Thoracic aorta (tissue), 2 donors: ENCODE measurements around the gene LRRC9. TPM values are rescaled to one million over a fixed set of nuclear protein-coding genes. Genes with fewer than 3 reads are reported as not detected.

Source experiments
- ATAC-seq: fragments of 150-250 bp; one replicate; pipeline ENCODE4 v1.8.0; 2017; ENCODE audit warnings: low read depth; ENCODE audit not compliant: insufficient number of reproducible peaks, low FRiP score
- DNase-seq: peaks from one replicate; pipeline ENCODE4 v3.0.0-alpha.2; 2020; ENCODE audit warnings: low spot score
- H3K27ac ChIP-seq, 2 donors: fragments of 200-600 bp; sonication (generic); 1 replicate in 1 of 2; 2 replicates in 1 of 2; pipeline ENCODE4 v1.5.1; 2016; ENCODE audit warnings: mild to moderate bottlenecking in 2 of 2, moderate library complexity in 2 of 2
- H3K27me3 ChIP-seq: fragments of 200-600 bp; sonication (generic); replicated peaks from 2 replicates; pipeline ENCODE4 v1.6.0; 2016; ENCODE audit warnings: mild to moderate bottlenecking; ENCODE audit not compliant: insufficient read depth
- H3K36me3 ChIP-seq: fragments of 200-600 bp; sonication (generic); one replicate; pipeline ENCODE4 v1.5.1; 2016
- H3K4me1 ChIP-seq, 2 donors: fragments of 200-600 bp; sonication (generic); 1 replicate in 1 of 2; 2 replicates in 1 of 2; pipeline versions ENCODE4 v1.5.1 to v1.6.0; 2016; ENCODE audit warnings: low read depth in 2 of 2, mild to moderate bottlenecking in 1 of 2; ENCODE audit not compliant: control insufficient read depth in 1 of 2
- H3K4me3 ChIP-seq: fragments of 200-600 bp; sonication (generic); 2 replicates; pipeline ENCODE4 v1.5.1; 2016; ENCODE audit warnings: mild to moderate bottlenecking
- H3K9me3 ChIP-seq: fragments of 200-600 bp; sonication (generic); 2 replicates; pipeline ENCODE4 v1.5.1; 2016
- total RNA-seq, 2 donors: library from RNA; depleted of rRNA; stranded (reverse); fragments of >200 nt; gene quantifications; one replicate each; pipeline versions ENCODE4 v1.1.0 to v1.2.3, GENCODE V29; 2016
- TF ChIP-seq, protein P1 (sequence below): fragments of 200-600 bp; sonication (generic); IDR thresholded peaks from one replicate; pipeline ENCODE4 v1.5.1; 2019; ENCODE audit warnings: antibody characterized with exemption

The LRRC9 gene
- total RNA-seq, 2 donors from 2014 or later = not detected

DNA sequence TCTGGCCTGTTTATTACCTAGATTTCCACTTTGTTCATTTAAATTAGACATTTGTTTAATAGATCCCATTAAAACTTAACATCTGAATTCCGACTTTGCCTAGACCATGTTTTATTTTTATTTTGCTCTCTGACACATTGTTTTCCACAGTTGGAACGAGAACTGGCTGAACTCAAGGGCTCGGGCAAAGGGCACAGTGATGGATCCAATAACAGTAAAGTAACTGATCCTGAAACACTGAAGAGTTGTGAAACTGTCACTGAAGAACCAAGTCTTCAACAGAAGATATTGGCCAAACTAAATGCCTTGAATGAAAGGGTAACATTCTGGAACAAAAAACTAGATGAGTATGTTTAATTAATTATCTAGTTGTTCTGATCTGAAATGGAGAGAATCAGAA is 39.7 kb downstream of the LRRC9 start:
- TF ChIP-seq, protein P1, sequence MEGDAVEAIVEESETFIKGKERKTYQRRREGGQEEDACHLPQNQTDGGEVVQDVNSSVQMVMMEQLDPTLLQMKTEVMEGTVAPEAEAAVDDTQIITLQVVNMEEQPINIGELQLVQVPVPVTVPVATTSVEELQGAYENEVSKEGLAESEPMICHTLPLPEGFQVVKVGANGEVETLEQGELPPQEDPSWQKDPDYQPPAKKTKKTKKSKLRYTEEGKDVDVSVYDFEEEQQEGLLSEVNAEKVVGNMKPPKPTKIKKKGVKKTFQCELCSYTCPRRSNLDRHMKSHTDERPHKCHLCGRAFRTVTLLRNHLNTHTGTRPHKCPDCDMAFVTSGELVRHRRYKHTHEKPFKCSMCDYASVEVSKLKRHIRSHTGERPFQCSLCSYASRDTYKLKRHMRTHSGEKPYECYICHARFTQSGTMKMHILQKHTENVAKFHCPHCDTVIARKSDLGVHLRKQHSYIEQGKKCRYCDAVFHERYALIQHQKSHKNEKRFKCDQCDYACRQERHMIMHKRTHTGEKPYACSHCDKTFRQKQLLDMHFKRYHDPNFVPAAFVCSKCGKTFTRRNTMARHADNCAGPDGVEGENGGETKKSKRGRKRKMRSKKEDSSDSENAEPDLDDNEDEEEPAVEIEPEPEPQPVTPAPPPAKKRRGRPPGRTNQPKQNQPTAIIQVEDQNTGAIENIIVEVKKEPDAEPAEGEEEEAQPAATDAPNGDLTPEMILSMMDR = no peak
- no peak for ATAC-seq
- no peaks in the 10 kb centered on the region for H3K9me3 ChIP-seq
- no peaks in the 10 kb centered on the region for H3K27me3 ChIP-seq
- no peak for DNase-seq
- no peaks in the 10 kb centered on the region for H3K4me1 ChIP-seq
- no peaks in the 10 kb centered on the region for H3K36me3 ChIP-seq
- H3K27ac ChIP-seq = no peak overlapping the region
- H3K4me3 ChIP-seq = no peak overlapping the region

DNA sequence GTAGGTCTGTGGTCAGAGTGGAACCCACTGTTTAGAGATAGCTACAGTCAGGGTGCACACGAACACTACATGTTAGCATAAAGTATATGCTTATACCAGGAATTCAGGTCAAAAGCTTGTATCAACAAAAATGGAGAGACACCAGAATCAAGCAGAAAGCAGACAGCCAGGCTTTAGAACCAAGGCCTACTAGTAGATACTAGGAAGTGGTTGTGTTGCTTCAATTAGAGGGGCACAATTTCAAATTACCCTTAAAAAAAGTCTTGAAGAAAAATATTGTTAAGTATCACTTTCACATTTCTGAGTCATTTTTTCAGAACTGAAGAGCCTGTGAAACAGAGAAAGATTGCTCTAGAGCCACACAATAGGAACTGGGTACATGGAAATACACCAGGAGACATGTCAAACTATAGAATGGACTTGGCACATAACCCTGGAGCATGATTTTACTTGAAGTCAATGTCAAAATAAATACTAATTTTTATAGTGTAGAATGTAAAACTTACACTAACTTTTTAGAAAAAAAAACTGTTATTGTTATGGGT is 41.6 kb downstream of the LRRC9 start:
- TF ChIP-seq, protein P1 = no peak
- no peak overlapping the region for H3K27ac ChIP-seq
- ATAC-seq = no peak
- no peaks in the 10 kb centered on the region for H3K27me3 ChIP-seq
- no peak for DNase-seq
- no peaks in the 10 kb centered on the region for H3K36me3 ChIP-seq
- no peak overlapping the region for H3K4me3 ChIP-seq
- no peaks in the 10 kb centered on the region for H3K9me3 ChIP-seq
- H3K4me1 ChIP-seq = no peaks in the 10 kb centered on the region

GRCh38 chr14:59964251-59965007 is 44.5 kb downstream of the LRRC9 start:
- peak overlapping the region; percentile 66 for H3K4me3 ChIP-seq
- H3K9me3 ChIP-seq = no peaks in the 10 kb centered on the region
- no peaks in the 10 kb centered on the region for H3K36me3 ChIP-seq
- no peak overlapping the region for H3K27ac ChIP-seq
- no peak for DNase-seq
- H3K4me1 ChIP-seq = no peaks in the 10 kb centered on the region
- peak; percentile 14 for ATAC-seq
- no peaks in the 10 kb centered on the region for H3K27me3 ChIP-seq
- TF ChIP-seq, protein P1 = no peak

DNA sequence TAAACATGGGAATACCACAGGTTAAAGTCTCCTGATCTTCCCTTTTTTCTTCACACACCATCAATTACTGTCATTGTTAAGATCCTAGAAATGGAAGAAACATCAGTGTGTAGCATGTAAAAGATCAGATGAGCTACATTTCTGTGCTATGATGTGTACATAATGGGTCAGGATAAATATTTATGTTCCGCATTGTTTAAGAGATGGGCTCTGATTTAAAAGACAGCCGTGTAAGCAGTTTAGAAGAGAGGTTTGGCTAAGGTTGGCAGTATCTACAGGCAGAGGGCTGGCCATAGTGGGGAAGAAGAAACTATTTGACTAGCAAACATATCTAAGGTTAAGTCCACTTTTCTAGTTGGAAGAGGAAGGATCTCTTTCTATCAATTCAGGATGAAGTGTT is 49.4 kb downstream of the LRRC9 start:
- Histone ChIP-seq H3K4me1 (no peaks in the 10 kb centered on the region), H3K27me3 (no peaks in the 10 kb centered on the region), H3K9me3 (no peaks in the 10 kb centered on the region), H3K36me3 (no peaks in the 10 kb centered on the region), H3K4me3 (no peak overlapping the region), H3K27ac (no peak overlapping the region)
- TF ChIP-seq, protein P1 = no peak
- ATAC-seq (no peak), DNase-seq (no peak)

DNA sequence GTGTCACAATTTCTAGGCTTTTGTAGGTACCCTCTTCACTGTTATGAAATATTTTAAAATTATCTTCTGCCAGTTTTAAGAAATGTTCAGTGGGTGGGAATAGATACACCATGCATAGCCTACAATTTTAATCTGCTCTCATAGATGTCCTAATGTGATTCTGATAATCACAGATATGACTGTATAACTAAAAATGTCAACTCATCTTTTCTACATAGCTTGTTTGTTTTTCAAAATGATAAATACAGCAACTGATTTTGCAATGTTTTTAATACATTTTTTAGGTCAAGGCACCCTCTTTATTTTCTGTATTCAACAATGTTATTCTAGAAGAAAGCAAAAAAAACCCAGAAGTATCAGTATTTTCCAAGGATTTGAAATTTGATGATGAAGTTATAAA is 61.6 kb downstream of the LRRC9 start:
- DNase-seq (no peak), ATAC-seq (no peak)
- Histone ChIP-seq H3K27me3 (no peaks in the 10 kb centered on the region), H3K4me3 (no peak overlapping the region), H3K4me1 (no peaks in the 10 kb centered on the region), H3K36me3 (no peaks in the 10 kb centered on the region), H3K9me3 (no peaks in the 10 kb centered on the region), H3K27ac (no peak overlapping the region)
- TF ChIP-seq, protein P1 = no peak
